H9 (cell line): ENCODE measurements around the gene BCL6. TPM values are rescaled to one million over a fixed set of nuclear protein-coding genes. Genes with fewer than 3 reads are reported as not detected.

Experiments used
- DNase-seq: peaks from one replicate; pipeline ENCODE4 v3.0.0-alpha.2; 2017
- H2AFZ ChIP-seq: one replicate; pipeline ENCODE4 v1.6.1; 2013; ENCODE audit warnings: mild to moderate bottlenecking, low read length, control low read depth, moderate library complexity
- H2AK5ac ChIP-seq: 2 replicates; pipeline ENCODE4 v1.6.1; 2013; ENCODE audit warnings: low read length, control low read depth, mixed read lengths; ENCODE audit not compliant: insufficient read length
- H2BK120ac ChIP-seq: one replicate; pipeline ENCODE4 v1.6.1; 2013; ENCODE audit warnings: low read depth, mild to moderate bottlenecking, low read length, control low read depth, inconsistent platforms; ENCODE audit not compliant: poor library complexity, severe bottlenecking
- H2BK12ac ChIP-seq: 2 replicates; pipeline ENCODE4 v1.6.1; 2013; ENCODE audit warnings: low read length, control low read depth, mixed read lengths, low read depth; ENCODE audit not compliant: insufficient read length
- H2BK15ac ChIP-seq: 2 replicates; pipeline ENCODE4 v1.6.1; 2013; ENCODE audit warnings: low read depth, low read length, control low read depth
- H2BK20ac ChIP-seq: one replicate; pipeline ENCODE4 v1.6.1; 2013; ENCODE audit warnings: low read depth, mild to moderate bottlenecking, low read length, control low read depth, inconsistent platforms; ENCODE audit not compliant: poor library complexity, severe bottlenecking
- H2BK5ac ChIP-seq: 2 replicates; pipeline ENCODE4 v1.6.1; 2013; ENCODE audit warnings: low read length, control low read depth, mixed read lengths; ENCODE audit not compliant: insufficient read length
- H3K14ac ChIP-seq: 2 replicates; pipeline ENCODE4 v1.6.1; 2013; ENCODE audit warnings: low read length, control low read depth; ENCODE audit not compliant: insufficient read depth
- H3K18ac ChIP-seq: 2 replicates; pipeline ENCODE4 v1.6.1; 2013; ENCODE audit warnings: low read depth, mild to moderate bottlenecking, mixed read lengths, low read length, control low read depth; ENCODE audit not compliant: insufficient read length
- H3K23ac ChIP-seq: 2 replicates; pipeline ENCODE4 v1.6.1; 2013; ENCODE audit warnings: low read length, control low read depth, mixed read lengths, low read depth; ENCODE audit not compliant: insufficient read length
- H3K23me2 ChIP-seq: 2 replicates; pipeline ENCODE4 v1.6.1; 2013; ENCODE audit warnings: low read depth, mild to moderate bottlenecking, mixed read lengths, low read length, control low read depth; ENCODE audit not compliant: insufficient read length, poor library complexity, severe bottlenecking
- H3K27ac ChIP-seq: 2 replicates; pipeline ENCODE4 v1.5.1; 2013; ENCODE audit warnings: low read length, control low read depth, mixed read lengths, low read depth; ENCODE audit not compliant: insufficient read length
- H3K27me3 ChIP-seq: 2 replicates; pipeline ENCODE4 v1.6.1; 2013; ENCODE audit warnings: low read length, control low read depth, inconsistent platforms; ENCODE audit not compliant: insufficient read depth
- H3K4ac ChIP-seq: 2 replicates; pipeline ENCODE4 v1.6.1; 2013; ENCODE audit warnings: low read depth, mild to moderate bottlenecking, control low read depth, inconsistent platforms, low read length, moderate library complexity
- H3K4me1 ChIP-seq: 2 replicates; pipeline ENCODE4 v1.6.1; 2013; ENCODE audit warnings: low read length, control low read depth, inconsistent platforms; ENCODE audit not compliant: insufficient read depth
- H3K4me2 ChIP-seq: 2 replicates; pipeline ENCODE4 v1.6.1; 2013; ENCODE audit warnings: low read length, control low read depth, mixed read lengths; ENCODE audit not compliant: insufficient read length, insufficient read depth
- H3K56ac ChIP-seq: 2 replicates; pipeline ENCODE4 v1.6.1; 2013; ENCODE audit warnings: low read depth, mild to moderate bottlenecking, mixed read lengths, low read length, control low read depth; ENCODE audit not compliant: insufficient read length
- H3K79me1 ChIP-seq: 2 replicates; pipeline ENCODE4 v1.6.1; 2013; ENCODE audit warnings: low read depth, mild to moderate bottlenecking, moderate library complexity, low read length, control low read depth, inconsistent platforms; ENCODE audit not compliant: insufficient read depth, poor library complexity, severe bottlenecking
- H3K79me2 ChIP-seq: 2 replicates; pipeline ENCODE4 v1.6.1; 2013; ENCODE audit warnings: low read length, control low read depth, inconsistent platforms; ENCODE audit not compliant: insufficient read depth
- H3K9ac ChIP-seq: 2 replicates; pipeline ENCODE4 v1.6.1; 2013; ENCODE audit warnings: low read length, control low read depth, mixed read lengths; ENCODE audit not compliant: insufficient read length; ENCODE audit errors: extremely low read depth
- H3K9me3 ChIP-seq: one replicate; pipeline ENCODE4 v1.6.1; 2013; ENCODE audit warnings: low read depth, low read length, inconsistent platforms; ENCODE audit not compliant: control insufficient read depth
- H3T11ph ChIP-seq: one replicate; pipeline ENCODE4 v1.6.1; 2013; ENCODE audit warnings: mild to moderate bottlenecking, low read length, control low read depth, inconsistent platforms
- H4K20me1 ChIP-seq: one replicate; pipeline ENCODE4 v1.6.1; 2013; ENCODE audit not compliant: control insufficient read depth, insufficient read length, insufficient read depth
- H4K5ac ChIP-seq: 2 replicates; pipeline ENCODE4 v1.6.1; 2013; ENCODE audit warnings: low read depth, mild to moderate bottlenecking, mixed read lengths, low read length, control low read depth; ENCODE audit not compliant: insufficient read length
- H4K8ac ChIP-seq: replicated peaks from 2 replicates; pipeline ENCODE4 v1.6.1; 2013; ENCODE audit warnings: low read length, control low read depth, mixed read lengths, low read depth; ENCODE audit not compliant: insufficient read length
- H4K91ac ChIP-seq: 2 replicates; pipeline ENCODE4 v1.6.1; 2013; ENCODE audit warnings: low read depth, mild to moderate bottlenecking, moderate library complexity, mixed read lengths, low read length, control low read depth; ENCODE audit not compliant: insufficient read length
- H3K27ac Mint-ChIP-seq, 3 experiments: 2 replicates in 2 of 3; 3 replicates in 1 of 3; pipeline ENCODE4 v1.8.0; 2020 to 2021; ENCODE audit warnings: mixed read lengths in 3 of 3, mild to moderate bottlenecking in 1 of 3, moderate library complexity in 1 of 3
- H3K27me3 Mint-ChIP-seq: 2 replicates; pipeline ENCODE4 v1.8.0; 2021; ENCODE audit warnings: low read depth, mild to moderate bottlenecking, moderate library complexity, mixed read lengths
- H3K36me3 Mint-ChIP-seq, 3 experiments: 2 replicates in 2 of 3; 3 replicates in 1 of 3; pipeline ENCODE4 v1.8.0; 2020 to 2021; ENCODE audit warnings: low read depth in 3 of 3, mixed read lengths in 3 of 3; ENCODE audit not compliant: insufficient read depth in 1 of 3
- H3K4me1 Mint-ChIP-seq, 2 experiments: 2 replicates each; pipeline ENCODE4 v1.8.0; 2020; ENCODE audit warnings: mixed read lengths in 2 of 2
- H3K4me3 Mint-ChIP-seq, 2 experiments: 2 replicates in 1 of 2; 3 replicates in 1 of 2; pipeline ENCODE4 v1.8.0; 2020 to 2021; ENCODE audit warnings: mild to moderate bottlenecking in 2 of 2, mixed read lengths in 2 of 2, moderate library complexity in 1 of 2
- H3K9me3 Mint-ChIP-seq, 2 experiments: 2 replicates in 1 of 2; 3 replicates in 1 of 2; pipeline ENCODE4 v1.8.0; 2020; ENCODE audit warnings: mild to moderate bottlenecking in 2 of 2, mixed read lengths in 2 of 2, moderate library complexity in 1 of 2
- CTCF ChIP-seq: fragments of 200-600 bp; sonication (generic); conservative IDR thresholded peaks from 3 replicates; pipeline ENCODE4 v1.8.0; 2021; ENCODE audit warnings: antibody characterized with exemption, mild to moderate bottlenecking
- WGBS: extraction: QIAGEN DNeasy Blood & Tissue Kit; methylation state at CpG from one replicate; pipeline ENCODE4 v1.1.7; 2013; ENCODE audit warnings: missing lambda C conversion rate, low lambda C conversion rate, mixed read lengths; ENCODE audit not compliant: insufficient read length; ENCODE audit errors: extremely low coverage; 5-methylcytosine and 5-hydroxymethylcytosine counted together
- total RNA-seq: library from RNA; stranded (reverse); gene quantifications from 2 replicates; pipeline ENCODE4 v1.2.1, GENCODE V29; 2021

The BCL6 gene
- total RNA-seq, 1 experiment from 2014 or later, result 3.4 TPM

- Histone ChIP-seq H2AFZ (no peak overlapping the region), H3K4ac (no peak overlapping the region), H3T11ph (no peak overlapping the region), H3K23me2 (peaks cover 26% of the 10 kb centered on the region), H2BK20ac (no peak overlapping the region), H2BK5ac (no peak overlapping the region), H3K79me1 (no peaks in the 10 kb centered on the region), H3K9me3 (no peaks in the 10 kb centered on the region), H3K14ac (no peak overlapping the region; the same call in 1 of the 2 replicates), H3K27me3 (peaks cover under 1% of the 10 kb centered on the region; the same call in 1 of the 2 replicates), H3K56ac (no peak overlapping the region), H2BK15ac (no peak overlapping the region), H3K4me1 (peaks cover 7% of the 10 kb centered on the region; the same call in 1 of the 2 replicates), H3K4me2 (peak overlapping the region; percentile 20), H4K5ac (no peak overlapping the region), H4K91ac (no peak overlapping the region), H4K8ac (no peak overlapping the region), H3K23ac (no peak overlapping the region), H4K20me1 (no peaks in the 10 kb centered on the region), H3K18ac (no peak overlapping the region), H3K79me2 (no peaks in the 10 kb centered on the region), H3K9ac (no peak overlapping the region), H2BK12ac (no peak overlapping the region), H3K27ac (no peak overlapping the region), H2BK120ac (no peak overlapping the region), H2AK5ac (no peak overlapping the region)
- Mint-ChIP-seq H3K27ac (peak overlapping the region; percentile 100), H3K27me3 (peaks cover 21% of the 10 kb centered on the region), H3K9me3 (no peaks in the 10 kb centered on the region; a peak in 2 of 5 replicates), H3K4me3 (peak overlapping the region; percentile 88 to 90), H3K4me1 (peaks cover 70% of the 10 kb centered on the region in 2 experiments), H3K36me3 (no peaks in the 10 kb centered on the region)
- no CpG with 5 or more reads among the region's 10 CpGs for WGBS
- DNase-seq, result no peak
- no peak for TF ChIP-seq CTCF
Measured at GRCh38 chr3:187746442-187747281, 1.4 kb upstream of the BCL6 start.
